Choroid plexus epithelial cell (primary cell): Measurements from ENCODE around the gene NR3C1.

Source experiments
- DNase-seq: peaks from one replicate; pipeline ENCODE4 v3.0.0-alpha.2; 2010; ENCODE audit warnings: low read depth
- H3K4me3 ChIP-seq: 2 replicates; pipeline ENCODE4 v1.5.1; 2011; ENCODE audit warnings: low read depth, mild to moderate bottlenecking, control low read depth, low read length, moderate library complexity
- TF ChIP-seq, protein P1 (sequence below): conservative IDR thresholded peaks from 2 replicates; pipeline ENCODE4 v1.5.1; 2011; ENCODE audit warnings: low read depth, mild to moderate bottlenecking, control low read depth, inconsistent platforms, low read length, moderate library complexity

Gene NR3C1

DNA sequence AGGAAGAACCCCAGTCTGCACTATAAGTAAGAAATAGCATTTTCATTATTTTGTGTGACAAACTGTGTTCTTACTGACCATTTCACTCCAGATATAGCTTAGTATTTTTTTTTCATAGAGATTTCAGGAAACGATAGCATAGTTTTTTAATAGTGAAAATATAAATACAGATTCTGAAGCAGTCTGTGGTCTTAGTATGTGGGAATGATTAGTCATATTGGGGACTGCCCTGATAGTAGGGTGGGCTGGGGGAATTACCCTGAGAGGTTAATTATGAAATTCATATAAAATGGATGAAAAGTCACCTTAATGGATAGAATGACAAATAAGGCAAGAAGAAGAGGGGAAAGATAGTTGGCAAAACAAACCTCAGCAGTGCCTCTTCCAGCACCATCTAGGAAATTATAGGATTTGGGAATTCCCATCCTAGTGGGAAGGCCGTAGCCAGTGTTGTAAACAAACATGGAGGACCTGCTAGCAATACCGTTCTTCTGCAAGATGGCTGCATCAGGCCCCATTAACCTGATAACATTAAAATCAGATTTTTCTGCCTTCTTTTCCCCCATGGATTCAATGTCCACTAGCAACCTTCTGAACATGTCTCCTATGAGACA lies 23.7 kb upstream of the NR3C1 start:
- TF ChIP-seq, protein P1, sequence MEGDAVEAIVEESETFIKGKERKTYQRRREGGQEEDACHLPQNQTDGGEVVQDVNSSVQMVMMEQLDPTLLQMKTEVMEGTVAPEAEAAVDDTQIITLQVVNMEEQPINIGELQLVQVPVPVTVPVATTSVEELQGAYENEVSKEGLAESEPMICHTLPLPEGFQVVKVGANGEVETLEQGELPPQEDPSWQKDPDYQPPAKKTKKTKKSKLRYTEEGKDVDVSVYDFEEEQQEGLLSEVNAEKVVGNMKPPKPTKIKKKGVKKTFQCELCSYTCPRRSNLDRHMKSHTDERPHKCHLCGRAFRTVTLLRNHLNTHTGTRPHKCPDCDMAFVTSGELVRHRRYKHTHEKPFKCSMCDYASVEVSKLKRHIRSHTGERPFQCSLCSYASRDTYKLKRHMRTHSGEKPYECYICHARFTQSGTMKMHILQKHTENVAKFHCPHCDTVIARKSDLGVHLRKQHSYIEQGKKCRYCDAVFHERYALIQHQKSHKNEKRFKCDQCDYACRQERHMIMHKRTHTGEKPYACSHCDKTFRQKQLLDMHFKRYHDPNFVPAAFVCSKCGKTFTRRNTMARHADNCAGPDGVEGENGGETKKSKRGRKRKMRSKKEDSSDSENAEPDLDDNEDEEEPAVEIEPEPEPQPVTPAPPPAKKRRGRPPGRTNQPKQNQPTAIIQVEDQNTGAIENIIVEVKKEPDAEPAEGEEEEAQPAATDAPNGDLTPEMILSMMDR, result no peak
- no peak overlapping the region for H3K4me3 ChIP-seq
- DNase-seq, result no peak

DNA sequence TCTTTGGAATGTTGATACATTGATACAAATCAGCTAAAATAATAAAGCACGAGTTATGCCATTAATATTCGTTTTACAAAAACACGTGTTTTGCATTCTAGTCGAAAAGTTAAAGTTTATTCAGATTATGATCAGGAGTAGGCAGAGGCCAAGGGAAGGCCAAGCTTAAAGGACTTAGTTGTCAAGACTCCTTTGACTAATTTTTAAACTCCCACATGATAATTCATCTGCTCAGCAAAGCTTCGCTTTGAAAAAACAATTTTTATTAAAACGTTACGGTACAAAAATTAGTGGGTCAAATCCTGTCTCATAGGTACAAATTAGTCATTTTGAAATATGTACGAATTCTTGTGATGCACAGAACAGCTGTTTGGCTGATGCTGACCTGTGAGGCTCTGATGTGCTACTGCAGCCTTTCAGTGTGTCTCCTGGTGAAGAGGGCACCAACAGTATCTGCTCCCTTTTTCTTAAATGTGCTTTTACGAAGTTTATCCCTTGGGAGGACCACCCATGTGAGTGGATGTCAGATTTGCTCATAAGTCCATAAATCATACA lies 23.0 kb upstream of the NR3C1 start:
- TF ChIP-seq, protein P1, result no peak
- no peak overlapping the region for H3K4me3 ChIP-seq
- no peak for DNase-seq

DNA sequence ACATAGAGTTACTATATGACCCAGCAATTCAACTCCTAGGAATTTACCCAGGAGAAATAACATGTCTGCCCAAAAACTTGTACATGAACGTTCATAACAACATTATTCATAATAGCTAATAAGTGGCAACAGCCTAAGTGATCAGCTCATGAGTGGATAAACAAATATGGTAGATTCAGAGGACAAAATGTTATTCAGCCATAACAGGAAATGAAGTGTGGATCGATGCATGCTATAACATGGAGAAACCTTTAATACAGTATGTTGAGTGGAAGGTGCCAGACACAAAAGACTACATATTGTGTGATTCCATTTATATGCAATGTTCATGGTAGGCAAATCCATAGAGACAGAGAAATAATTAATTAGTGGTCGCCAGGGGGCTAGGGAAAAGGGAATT lies 22.3 kb upstream of the NR3C1 start:
- TF ChIP-seq, protein P1, result no peak
- DNase-seq, result no peak

DNA sequence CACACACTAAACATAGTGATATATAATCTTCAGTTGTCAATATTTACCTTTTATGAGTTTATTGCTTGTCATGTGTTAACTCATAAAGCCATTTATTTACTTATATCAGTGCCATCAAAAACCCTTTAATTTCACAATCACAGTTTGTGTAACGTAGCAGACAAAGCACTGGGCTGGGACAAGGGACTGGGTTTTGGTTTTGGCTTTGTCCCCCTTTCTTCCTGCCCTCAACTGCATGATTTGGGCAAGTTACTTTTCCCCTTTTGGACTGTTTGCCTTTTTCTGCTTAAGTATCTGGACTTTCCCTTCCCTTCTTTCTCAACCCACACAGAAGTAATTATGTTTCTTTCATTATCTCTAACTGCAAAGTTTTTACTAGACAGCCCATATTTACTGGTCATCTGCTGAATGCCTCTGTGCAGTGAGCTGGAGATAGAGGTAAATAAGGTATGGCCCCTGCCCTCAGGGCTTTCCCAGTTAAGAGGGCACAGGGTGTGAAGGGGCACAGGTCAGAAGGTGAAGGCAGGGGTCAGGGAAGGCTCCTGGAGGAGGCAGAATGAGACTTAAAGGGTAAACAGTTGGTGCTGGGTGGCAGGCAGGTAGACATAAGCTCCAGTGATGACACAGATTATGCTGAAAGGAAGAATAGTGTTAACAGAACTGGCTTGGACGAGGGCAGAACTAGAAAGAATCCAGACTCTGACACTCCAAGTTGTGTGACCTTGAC lies 14.8 kb upstream of the NR3C1 start:
- DNase-seq, result no peak
- TF ChIP-seq, protein P1, result no peak
- no peak overlapping the region for H3K4me3 ChIP-seq

More for the DNA sequence above, 22.3 kb upstream of the NR3C1 start:
- H3K4me3 ChIP-seq, result no peak overlapping the region

DNA sequence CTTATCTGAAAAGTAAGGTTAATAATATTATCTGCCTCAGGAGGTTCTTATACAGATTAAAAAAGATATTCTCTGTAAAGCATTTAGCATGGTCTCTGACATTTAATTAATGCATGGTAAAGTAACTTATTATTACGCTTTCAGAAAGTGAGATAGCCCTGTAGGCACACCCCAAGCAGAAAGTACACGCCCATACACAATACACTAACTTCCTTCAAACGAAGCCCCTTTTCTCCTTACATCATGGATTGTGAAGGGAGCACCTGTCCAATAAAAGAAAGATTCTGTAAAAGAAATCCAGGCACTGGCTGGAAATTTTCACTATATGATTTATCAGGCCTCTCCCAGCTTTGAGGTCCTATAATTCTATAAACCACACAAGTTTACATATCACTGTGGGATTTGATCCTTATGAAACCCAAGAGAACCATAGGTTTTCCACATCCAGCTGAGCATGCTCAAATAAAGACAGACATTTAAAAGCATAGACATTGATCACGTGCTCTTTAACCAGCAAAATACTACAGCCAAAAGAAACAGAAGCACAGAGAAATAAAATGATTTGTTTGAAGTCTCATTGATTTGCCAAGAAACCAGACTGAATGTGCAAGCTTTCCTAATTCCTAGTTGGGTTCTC lies 14.1 kb upstream of the NR3C1 start:
- no peak overlapping the region for H3K4me3 ChIP-seq
- no peak for DNase-seq
- TF ChIP-seq, protein P1, result no peak

DNA sequence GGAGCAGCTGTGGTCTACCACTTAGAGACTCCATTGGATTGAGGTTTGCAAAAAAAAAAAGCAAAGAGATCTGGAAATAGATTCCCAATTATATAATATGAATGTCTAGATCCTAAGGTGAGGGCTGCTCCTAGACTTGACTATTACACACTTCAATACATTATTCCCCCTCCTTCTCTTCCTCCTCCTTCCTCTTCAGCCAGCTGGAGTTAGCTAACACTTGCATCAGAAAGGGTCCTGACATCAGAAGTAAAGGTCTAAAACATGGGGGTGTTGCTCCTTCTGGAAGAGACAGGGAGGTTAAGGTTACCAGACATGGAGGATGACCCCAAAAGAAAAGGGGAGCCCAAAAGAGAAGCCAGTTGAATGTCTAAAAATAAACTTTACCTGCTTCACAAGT lies 12.9 kb upstream of the NR3C1 start:
- TF ChIP-seq, protein P1, result no peak
- DNase-seq, result no peak
- no peak overlapping the region for H3K4me3 ChIP-seq
